Stromal cell of bone marrow (primary cell): ENCODE data around the gene MKRN1.
"Not testable (repeated sequence)": the region's sequence is repeated elsewhere in the genome, so short reads cannot be mapped to it uniquely, and the experiment has no call there.

Experiments
- DNase-seq: peaks from one replicate; pipeline ENCODE4 v3.0.0-alpha.2; 2012; ENCODE audit warnings: low read depth

Gene MKRN1

GRCh38 chr7:140484951-140485499, 5.7 kb upstream of the MKRN1 start:
- no peak for DNase-seq

- no peak for DNase-seq
Measured at GRCh38 chr7:140484479-140484878, 5.2 kb upstream of the MKRN1 start.

GRCh38 chr7:140479739-140480084, 407 bp upstream of the MKRN1 start:
- no peak for DNase-seq

GRCh38 chr7:140478246-140479061, 851 bp downstream of the MKRN1 start:
- no peak for DNase-seq

- no peak for DNase-seq
Measured at GRCh38 chr7:140476698-140477261, 2.5 kb downstream of the MKRN1 start.

GRCh38 chr7:140475747-140476333, 3.5 kb downstream of the MKRN1 start:
- no peak for DNase-seq

GRCh38 chr7:140463111-140463510, 16.2 kb downstream of the MKRN1 start:
- no peak for DNase-seq

- no peak for DNase-seq
Measured at GRCh38 chr7:140458916-140459315, 20.4 kb downstream of the MKRN1 start.

- DNase-seq = no peak
Measured at GRCh38 chr7:140458201-140458600, 21.1 kb downstream of the MKRN1 start.

- no peak for DNase-seq
Measured at GRCh38 chr7:140456551-140457051, 22.7 kb downstream of the MKRN1 start.

- DNase-seq = no peak
Measured at GRCh38 chr7:140455743-140456142, 23.6 kb downstream of the MKRN1 start.

GRCh38 chr7:140454657-140455015, 24.7 kb downstream of the MKRN1 start:
- no peak for DNase-seq

- DNase-seq = not testable (repeated sequence)
Measured at GRCh38 chr7:140453785-140454656, 25.3 kb downstream of the MKRN1 start.

- no peak for DNase-seq
Measured at GRCh38 chr7:140453273-140453672, 26.0 kb downstream of the MKRN1 start.

GRCh38 chr7:140451716-140452115, 27.6 kb downstream of the MKRN1 start:
- DNase-seq = no peak

GRCh38 chr7:140448781-140449480, 30.4 kb downstream of the MKRN1 start:
- no peak for DNase-seq

GRCh38 chr7:140447841-140448240, 31.5 kb downstream of the MKRN1 start:
- no peak for DNase-seq

GRCh38 chr7:140446467-140446866, 32.8 kb downstream of the MKRN1 start:
- no peak for DNase-seq

GRCh38 chr7:140441519-140441918, 37.8 kb downstream of the MKRN1 start:
- DNase-seq = no peak

GRCh38 chr7:140440593-140440992, 38.7 kb downstream of the MKRN1 start:
- DNase-seq = no peak

GRCh38 chr7:140439359-140439758, 39.9 kb downstream of the MKRN1 start:
- DNase-seq = no peak
